ENCODE results near the gene TFAP2A.

TFAP2A gene

DNA sequence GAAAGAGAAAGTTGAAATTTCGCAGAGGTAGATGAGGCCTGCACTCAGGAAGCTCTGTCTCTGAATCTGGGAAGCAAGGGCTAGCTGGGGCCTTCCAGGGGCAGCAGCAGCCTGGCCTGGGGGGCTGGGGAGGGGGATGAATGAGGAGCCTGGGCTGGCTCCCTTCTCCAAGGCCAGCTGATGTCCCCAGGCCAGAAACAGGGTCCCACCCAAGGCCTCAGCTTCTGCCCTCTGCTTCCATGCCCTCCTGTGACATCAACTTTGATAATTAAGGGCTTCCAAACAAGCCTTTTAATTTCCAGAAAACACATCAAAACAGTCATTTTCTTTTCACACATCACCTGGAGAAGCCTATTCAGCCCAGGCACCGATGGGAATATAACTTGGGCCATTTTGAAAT, 15.4 kb downstream of the TFAP2A start:
- TF ChIP-seq CTCF (IDR thresholded peaks at IDR 0.05; ENCODE audit: insufficient read depth, low read depth, low read length, missing control alignments): no peak
- DNase-seq (ENCODE audit: low read depth): no peak
- H3K4me3 ChIP-seq (ENCODE audit: low read depth, low read length): no peak overlapping the region

DNA sequence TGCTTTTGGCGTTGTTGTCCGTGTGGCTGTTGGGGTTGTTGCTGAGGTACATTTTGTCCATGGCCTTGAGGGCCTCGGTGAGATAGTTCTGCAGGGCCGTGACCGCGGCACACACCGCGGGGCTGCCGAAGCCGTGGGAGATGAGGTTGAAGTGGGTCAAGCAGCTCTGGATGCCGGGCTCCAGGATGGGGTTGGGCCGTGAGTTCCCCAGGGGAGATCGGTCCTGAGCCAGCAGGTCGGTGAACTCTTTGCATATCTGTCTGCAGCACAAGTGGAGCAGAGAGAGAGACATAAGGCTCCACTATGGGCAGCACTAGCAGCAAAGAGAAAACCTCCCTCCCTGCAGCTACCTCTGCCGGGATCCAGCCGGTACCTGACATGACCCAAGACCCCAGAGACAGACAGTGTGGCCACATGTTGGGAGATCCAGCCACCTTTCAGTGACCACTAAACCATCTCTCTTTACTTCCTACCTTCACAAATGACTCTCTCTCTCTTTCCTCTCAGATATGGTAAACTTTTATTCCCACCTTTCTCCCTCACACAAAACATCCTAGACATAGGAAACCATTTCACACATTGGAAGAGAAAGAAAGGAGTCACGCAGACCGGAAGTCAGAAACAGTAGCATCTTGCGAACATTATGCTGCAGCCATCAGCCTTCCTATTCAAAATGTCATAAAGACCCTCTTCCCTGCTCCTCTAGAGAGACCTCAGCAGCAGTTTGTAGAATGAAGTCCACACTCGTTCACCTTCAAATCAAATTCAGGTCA, 16.2 kb downstream of the TFAP2A start:
- TF ChIP-seq CTCF (IDR thresholded peaks at IDR 0.05; ENCODE audit: insufficient read depth, low read depth, low read length, missing control alignments): no peak
- no peak overlapping the region for H3K4me3 ChIP-seq (ENCODE audit: low read depth, low read length)
- DNase-seq (ENCODE audit: low read depth): no peak

- no peak overlapping the region for H3K4me3 ChIP-seq (ENCODE audit: low read depth, low read length)
- no peak for TF ChIP-seq CTCF (IDR thresholded peaks at IDR 0.05; ENCODE audit: insufficient read depth, low read depth, low read length, missing control alignments)
- no peak for DNase-seq (ENCODE audit: low read depth)
Observed at GRCh38 chr6:10397756-10398445, 17.0 kb downstream of the TFAP2A start.

DNA sequence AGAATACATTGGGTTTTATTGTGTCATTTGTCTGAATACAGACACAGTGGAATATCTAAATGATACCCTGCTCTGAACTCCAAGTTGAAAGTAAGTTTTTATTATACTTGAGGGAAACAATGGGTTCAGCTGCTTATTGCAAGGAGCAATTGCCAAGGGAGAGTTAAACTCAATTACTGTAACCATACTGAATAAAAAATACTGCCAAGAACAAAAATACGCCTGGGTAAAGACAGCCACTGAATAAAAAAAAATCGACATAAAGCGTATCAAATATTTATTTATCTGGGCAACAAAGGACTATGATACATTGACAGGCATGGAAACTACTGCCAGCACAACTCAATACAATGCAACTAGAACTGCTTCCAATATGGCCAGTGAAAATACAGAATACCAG, 18.1 kb downstream of the TFAP2A start:
- no peak overlapping the region for H3K4me3 ChIP-seq (ENCODE audit: low read depth, low read length)
- TF ChIP-seq CTCF (IDR thresholded peaks at IDR 0.05; ENCODE audit: insufficient read depth, low read depth, low read length, missing control alignments): no peak
- DNase-seq (ENCODE audit: low read depth): no peak

DNA sequence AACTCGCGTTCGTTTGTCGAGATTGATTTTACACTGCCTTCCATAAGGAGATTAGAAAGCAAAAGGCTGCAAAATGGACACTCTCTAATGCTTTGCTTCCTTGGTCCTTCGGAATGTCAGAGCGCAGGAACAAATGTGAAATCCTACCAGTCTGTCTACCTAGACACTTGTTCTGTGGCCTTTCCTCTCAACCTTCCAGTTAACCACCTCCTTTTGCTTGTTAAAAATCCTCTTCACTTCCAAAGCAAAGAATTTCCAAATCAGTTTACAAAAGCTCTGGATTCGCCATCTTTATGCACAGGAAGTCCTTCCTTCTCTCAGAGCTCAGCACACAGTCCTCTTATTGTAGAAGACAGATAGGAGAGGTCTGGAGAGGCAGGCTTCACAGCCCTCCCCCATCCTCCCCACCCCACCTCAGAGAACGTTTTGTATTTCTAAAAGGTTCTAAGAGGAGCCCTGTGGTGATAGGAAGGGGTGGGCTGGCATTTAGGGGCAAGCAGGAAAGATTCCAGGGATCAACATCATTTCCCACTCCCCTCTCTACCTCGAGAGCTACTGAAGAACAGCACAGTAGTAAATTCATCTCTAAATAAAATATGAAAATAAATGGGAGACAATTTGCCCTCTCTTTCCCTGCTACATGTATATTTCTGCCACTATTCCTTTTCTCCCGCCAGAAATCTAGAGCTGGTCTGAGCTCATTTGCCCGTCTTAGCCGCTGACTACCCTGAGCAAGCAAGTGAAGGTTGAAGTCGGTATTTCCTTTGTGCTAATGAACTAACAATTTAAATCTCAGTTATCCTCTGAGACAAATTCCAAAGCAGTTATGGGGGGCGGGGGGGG, 18.9 kb downstream of the TFAP2A start:
- TF ChIP-seq CTCF (IDR thresholded peaks at IDR 0.05; ENCODE audit: insufficient read depth, low read depth, low read length, missing control alignments): no peak
- no peak overlapping the region for H3K4me3 ChIP-seq (ENCODE audit: low read depth, low read length)
- DNase-seq (ENCODE audit: low read depth): no peak

DNA sequence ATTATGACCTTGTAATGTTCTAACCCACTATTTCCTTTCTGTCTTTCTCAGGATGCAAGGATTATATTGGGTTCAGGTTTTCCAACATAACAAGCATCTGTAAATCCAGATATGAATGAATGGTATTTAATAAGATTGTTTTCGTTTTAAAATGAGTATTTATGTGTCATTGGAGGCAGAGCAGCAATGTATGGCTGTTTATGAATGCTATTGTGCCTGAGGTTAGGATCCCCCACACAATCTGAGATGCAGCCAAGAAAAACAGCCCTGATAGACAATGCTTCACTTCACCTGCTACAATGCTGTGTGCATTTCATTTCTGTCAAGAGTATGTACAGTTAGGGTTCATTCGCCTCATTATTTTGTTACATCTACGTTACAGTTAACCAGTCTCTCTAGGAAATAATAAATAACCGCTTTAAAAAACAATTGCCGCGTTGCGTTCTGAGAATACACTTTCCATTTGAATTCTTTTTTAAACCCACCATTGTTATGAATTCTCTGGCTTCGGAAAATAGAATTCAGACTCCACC, 19.6 kb downstream of the TFAP2A start:
- DNase-seq (ENCODE audit: low read depth): no peak
- no peak for TF ChIP-seq CTCF (IDR thresholded peaks at IDR 0.05; ENCODE audit: insufficient read depth, low read depth, low read length, missing control alignments)
- H3K4me3 ChIP-seq (ENCODE audit: low read depth, low read length): no peak overlapping the region

Data from GM12865 (cell line).